DND-41 (cell line): ENCODE data around the gene PRKCA.

Experiments
- ATAC-seq: fragments of 200-7000 bp; cut with Tn5 transposase; 3 replicates; pipeline ENCODE4 v1.9.1; 2021; ENCODE audit warnings: low read depth; ENCODE audit not compliant: insufficient read depth
- DNase-seq: peaks from one replicate; pipeline ENCODE4 v3.0.0-alpha.2; 2020
- H2AFZ ChIP-seq: 2 replicates; pipeline ENCODE4 v1.6.0; 2012; ENCODE audit warnings: low read depth, low read length
- H3K27ac ChIP-seq: 2 replicates; pipeline ENCODE4 v1.5.1; 2012; ENCODE audit warnings: low read length, inconsistent platforms
- H3K27me3 ChIP-seq: fragments of 200-600 bp; sonication (generic); 2 replicates; pipeline ENCODE4 v1.6.0; 2012; ENCODE audit warnings: low read length, mild to moderate bottlenecking, inconsistent platforms; ENCODE audit not compliant: insufficient read depth, poor library complexity
- H3K36me3 ChIP-seq: 2 replicates; pipeline ENCODE4 v1.5.1; 2012; ENCODE audit warnings: low read length, inconsistent platforms; ENCODE audit not compliant: insufficient read depth
- H3K4me1 ChIP-seq: 2 replicates; pipeline ENCODE4 v1.5.1; 2012; ENCODE audit warnings: mild to moderate bottlenecking, low read length; ENCODE audit not compliant: insufficient read depth
- H3K4me2 ChIP-seq: 2 replicates; pipeline ENCODE4 v1.6.0; 2012; ENCODE audit warnings: mild to moderate bottlenecking, moderate library complexity, low read length, inconsistent platforms; ENCODE audit not compliant: insufficient read depth
- H3K4me3 ChIP-seq, 2 experiments: fragments of 200-600 bp in 1 of 2; shearing (Covaris generic) in 1 of 2; 2 replicates each; pipeline ENCODE4 v1.5.1; 2012 to 2016; ENCODE audit warnings: inconsistent platforms in 2 of 2, low read length in 2 of 2, mild to moderate bottlenecking in 2 of 2, low read depth in 1 of 2, moderate library complexity in 1 of 2
- H3K79me2 ChIP-seq: 2 replicates; pipeline ENCODE4 v1.6.0; 2012; ENCODE audit warnings: low read length, inconsistent platforms; ENCODE audit not compliant: insufficient read depth
- H3K9ac ChIP-seq: 2 replicates; pipeline ENCODE4 v1.6.0; 2012; ENCODE audit warnings: low read depth, mild to moderate bottlenecking, inconsistent platforms, low read length, moderate library complexity
- H3K9me3 ChIP-seq: 2 replicates; pipeline ENCODE4 v1.5.1; 2012; ENCODE audit warnings: low read length, moderate library complexity, mild to moderate bottlenecking, inconsistent platforms; ENCODE audit not compliant: insufficient read depth, severe bottlenecking
- H4K20me1 ChIP-seq: 2 replicates; pipeline ENCODE4 v1.6.0; 2012; ENCODE audit warnings: low read length; ENCODE audit not compliant: insufficient read depth
- CTCF ChIP-seq: IDR thresholded peaks from 2 replicates; pipeline ENCODE4 v1.5.1; 2012; ENCODE audit warnings: borderline replicate concordance, low read length, moderate library complexity, mild to moderate bottlenecking; ENCODE audit not compliant: poor library complexity, severe bottlenecking; ENCODE audit errors: extremely low read depth
- EZH2 ChIP-seq: IDR thresholded peaks from 3 replicates; pipeline ENCODE4 v1.6.1; 2012; ENCODE audit warnings: borderline replicate concordance, low read depth, mild to moderate bottlenecking, moderate library complexity, low read length, inconsistent platforms; ENCODE audit not compliant: severe bottlenecking

PRKCA gene

GRCh38 chr17:66675273-66675990 is 373.0 kb downstream of the PRKCA start:
- H3K79me2 ChIP-seq: no peaks in the 10 kb centered on the region
- H3K27me3 ChIP-seq: no peaks in the 10 kb centered on the region
- H3K9ac ChIP-seq: no peak overlapping the region
- ATAC-seq (no peak), DNase-seq (no peak)
- no peak overlapping the region for H3K4me2 ChIP-seq
- H4K20me1 ChIP-seq: no peaks in the 10 kb centered on the region; the same call in 1 of the 2 replicates
- H3K36me3 ChIP-seq: no peaks in the 10 kb centered on the region
- H3K4me3 ChIP-seq: no peak overlapping the region
- H3K9me3 ChIP-seq: no peaks in the 10 kb centered on the region
- TF ChIP-seq CTCF (no peak), EZH2 (no peak)
- H3K27ac ChIP-seq: no peak overlapping the region
- H3K4me1 ChIP-seq: peaks cover 10% of the 10 kb centered on the region; the same call in 1 of the 2 replicates
- no peak overlapping the region for H2AFZ ChIP-seq

DNA sequence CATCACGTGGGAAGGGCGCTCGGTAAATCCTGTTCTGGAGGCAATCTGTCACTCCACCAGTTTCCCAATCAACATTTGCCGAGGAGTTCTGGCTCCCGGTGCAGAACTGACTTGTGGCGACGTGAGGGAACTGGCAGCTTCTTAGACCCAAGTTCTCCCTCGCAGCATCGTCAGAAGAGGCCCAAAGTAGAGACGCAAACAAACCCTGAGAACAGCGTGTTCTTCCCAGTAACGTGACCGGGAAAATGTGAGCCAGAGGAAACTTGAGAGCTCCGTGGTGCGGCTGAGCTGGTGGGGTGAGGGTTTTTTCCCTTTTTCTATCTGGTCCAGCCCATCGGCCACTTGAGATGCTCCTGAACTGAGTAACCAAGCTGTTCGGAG is 373.6 kb downstream of the PRKCA start:
- Histone ChIP-seq H3K4me3 (no peak overlapping the region), H3K79me2 (no peaks in the 10 kb centered on the region), H3K9ac (no peak overlapping the region), H3K4me2 (no peak overlapping the region), H2AFZ (no peak overlapping the region), H3K27me3 (no peaks in the 10 kb centered on the region), H3K36me3 (no peaks in the 10 kb centered on the region), H3K27ac (no peak overlapping the region), H3K4me1 (peaks cover 10% of the 10 kb centered on the region; the same call in 1 of the 2 replicates), H4K20me1 (no peaks in the 10 kb centered on the region; the same call in 1 of the 2 replicates), H3K9me3 (no peaks in the 10 kb centered on the region)
- ATAC-seq: no peak
- TF ChIP-seq EZH2 (no peak), CTCF (no peak)
- DNase-seq: no peak

DNA sequence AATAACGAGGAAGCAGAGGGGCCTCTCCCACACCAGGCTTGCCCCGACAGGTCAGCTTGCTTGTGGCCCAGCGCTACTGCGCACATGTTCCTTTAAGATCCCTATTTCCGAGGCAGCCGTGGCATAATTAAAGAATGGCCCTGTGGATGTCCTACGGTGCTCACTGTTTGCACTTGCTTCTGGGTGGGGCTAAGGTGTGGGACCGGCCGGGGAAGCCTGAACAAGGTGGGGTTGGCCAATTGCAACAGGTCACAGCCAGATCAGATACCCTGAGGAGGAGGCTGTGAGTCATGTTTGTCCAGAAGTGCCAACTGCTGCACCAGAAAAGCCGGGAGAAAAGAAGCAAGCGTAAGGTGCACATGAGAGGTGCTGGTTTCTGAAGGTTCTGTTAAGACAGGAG is 374.0 kb downstream of the PRKCA start:
- H3K4me3 ChIP-seq: no peak overlapping the region
- H4K20me1 ChIP-seq: no peaks in the 10 kb centered on the region; the same call in 1 of the 2 replicates
- no peak overlapping the region for H3K9ac ChIP-seq
- no peak overlapping the region for H2AFZ ChIP-seq
- no peak for DNase-seq
- TF ChIP-seq CTCF: no peak
- TF ChIP-seq EZH2: no peak
- H3K79me2 ChIP-seq: no peaks in the 10 kb centered on the region
- peaks cover 10% of the 10 kb centered on the region; the same call in 1 of the 2 replicates for H3K4me1 ChIP-seq
- no peak overlapping the region for H3K27ac ChIP-seq
- no peaks in the 10 kb centered on the region for H3K9me3 ChIP-seq
- no peaks in the 10 kb centered on the region for H3K27me3 ChIP-seq
- no peak for ATAC-seq
- H3K36me3 ChIP-seq: no peaks in the 10 kb centered on the region
- H3K4me2 ChIP-seq: no peak overlapping the region
